Ovary (tissue), 3 donors: ENCODE measurements around the gene MRPS23.

ENCODE experiments used
- POLR2A ChIP-seq: fragments of 450-650 bp; IDR thresholded peaks from one replicate; pipeline ENCODE4 v1.6.1; 2017; ENCODE audit warnings: antibody characterized with exemption, mild to moderate bottlenecking, moderate library complexity
- TF ChIP-seq, protein P1 (sequence below), 3 donors: fragments of 450-650 bp in 2 of 3; fragments of 200-600 bp in 1 of 3; IDR thresholded peaks; one replicate each; pipeline versions ENCODE4 v1.5.1 to v1.8.0; 2016 to 2022; ENCODE audit warnings: antibody characterized with exemption in 3 of 3, mild to moderate bottlenecking in 1 of 3
- donor health status: DM: no; HTN: no; CAD: no.

DNA sequence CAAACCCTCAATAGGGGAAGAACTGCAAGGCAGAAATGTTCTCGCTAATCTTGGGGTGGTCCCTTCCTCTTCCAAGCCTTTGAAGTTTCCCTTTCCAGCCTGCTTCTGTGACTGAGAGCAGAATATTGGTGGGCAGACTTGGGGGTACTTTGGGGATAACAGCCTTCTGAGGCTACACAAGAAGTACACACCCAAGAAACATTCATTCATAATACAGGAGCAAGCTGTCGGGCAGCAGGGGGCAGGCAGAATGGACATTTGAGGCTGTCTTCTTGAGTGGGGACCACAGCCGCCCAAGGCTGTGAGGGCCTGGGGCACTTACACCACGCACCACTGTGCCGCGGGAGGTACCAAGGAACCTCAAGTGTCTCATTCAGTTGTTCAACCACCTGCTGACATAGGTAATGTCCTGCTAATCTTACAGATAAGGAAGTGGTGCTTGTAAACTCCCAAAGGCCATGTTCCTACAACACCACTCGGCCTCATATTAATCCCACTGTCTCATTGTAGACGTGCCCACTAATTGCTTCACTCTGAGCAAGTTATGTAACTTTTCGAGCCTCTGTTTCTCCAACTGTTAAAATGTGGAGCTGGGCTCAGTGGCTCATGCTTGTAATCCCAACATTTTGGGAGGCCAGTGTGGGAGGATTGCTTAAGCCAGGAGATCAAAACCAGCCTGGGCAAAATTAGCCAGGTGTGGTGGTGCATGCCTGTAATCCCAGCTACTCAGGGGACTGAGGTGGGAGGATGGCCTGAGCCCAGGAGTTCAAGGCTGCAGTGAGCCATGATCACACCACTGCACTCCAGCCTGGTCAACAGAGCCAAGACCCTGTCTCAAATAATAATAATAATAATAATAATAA is 2.5 kb upstream of the MRPS23 start:
- TF ChIP-seq, protein P1, sequence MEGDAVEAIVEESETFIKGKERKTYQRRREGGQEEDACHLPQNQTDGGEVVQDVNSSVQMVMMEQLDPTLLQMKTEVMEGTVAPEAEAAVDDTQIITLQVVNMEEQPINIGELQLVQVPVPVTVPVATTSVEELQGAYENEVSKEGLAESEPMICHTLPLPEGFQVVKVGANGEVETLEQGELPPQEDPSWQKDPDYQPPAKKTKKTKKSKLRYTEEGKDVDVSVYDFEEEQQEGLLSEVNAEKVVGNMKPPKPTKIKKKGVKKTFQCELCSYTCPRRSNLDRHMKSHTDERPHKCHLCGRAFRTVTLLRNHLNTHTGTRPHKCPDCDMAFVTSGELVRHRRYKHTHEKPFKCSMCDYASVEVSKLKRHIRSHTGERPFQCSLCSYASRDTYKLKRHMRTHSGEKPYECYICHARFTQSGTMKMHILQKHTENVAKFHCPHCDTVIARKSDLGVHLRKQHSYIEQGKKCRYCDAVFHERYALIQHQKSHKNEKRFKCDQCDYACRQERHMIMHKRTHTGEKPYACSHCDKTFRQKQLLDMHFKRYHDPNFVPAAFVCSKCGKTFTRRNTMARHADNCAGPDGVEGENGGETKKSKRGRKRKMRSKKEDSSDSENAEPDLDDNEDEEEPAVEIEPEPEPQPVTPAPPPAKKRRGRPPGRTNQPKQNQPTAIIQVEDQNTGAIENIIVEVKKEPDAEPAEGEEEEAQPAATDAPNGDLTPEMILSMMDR (IDR thresholded peaks at IDR 0.05), result no peak
- TF ChIP-seq POLR2A, result no peak
